ENCODE results near the gene ATL1. TPM values are rescaled to one million over a fixed set of nuclear protein-coding genes. Genes with fewer than 3 reads are reported as not detected.

ATL1 gene
- total and polyA plus RNA-seq, 2 of the 4 experiments (the other 2 are of a cell fraction): 6.0 to 12.2 TPM

GRCh38 chr14:50520947-50521815 is 38.8 kb upstream of the ATL1 start:
- Histone ChIP-seq H3K4ac (ENCODE audit: low read depth, low read length) (peak overlapping the region; percentile 21; the same call in 1 of the 2 replicates), H3K4me1 (ENCODE audit: control insufficient read depth, insufficient read depth, low read length) (peaks cover 12% of the 10 kb centered on the region; the same call in 1 of the 2 replicates), H3K27me3 (ENCODE audit: control insufficient read depth, insufficient read depth, low read length) (no peaks in the 10 kb centered on the region), H3K14ac (replicated peaks; ENCODE audit: low read depth, low read length) (no peak overlapping the region), H3K79me1 (ENCODE audit: low read depth in 1 of 2, low read length in 2 of 2) (peaks cover 8 to 58% of the 10 kb centered on the region in 2 experiments; a peak in 3 of 4 replicates), H4K8ac (ENCODE audit: low read depth in 2 of 2, low read length in 2 of 2) (no peak overlapping the region; a peak in 1 of 4 replicates), H3K9ac (ENCODE audit: low read depth, low read length) (no peak overlapping the region), H4K20me1 (ENCODE audit: insufficient read depth, low read length) (peaks cover 84% of the 10 kb centered on the region), H3K9me3 (ENCODE audit: control insufficient read depth, insufficient read depth, low read length) (no peaks in the 10 kb centered on the region), H3K56ac (ENCODE audit: extremely low read depth, insufficient read depth, low read length) (no peak overlapping the region), H3K18ac (ENCODE audit: low read depth, low read length) (peak overlapping the region; percentile 72; the same call in 1 of the 2 replicates), H2BK5ac (ENCODE audit: low read depth, low read length, poor library complexity, severe bottlenecking) (peak overlapping the region; percentile 79), H3K23ac (ENCODE audit: low read depth, low read length) (peak overlapping the region; percentile 41; the same call in 1 of the 2 replicates), H3K36me3 (ENCODE audit: control insufficient read depth, insufficient read depth, low read length) (peaks cover 8% of the 10 kb centered on the region), H2BK120ac (ENCODE audit: low read depth, low read length) (no peak overlapping the region), H3K9me1 (ENCODE audit: insufficient read depth, low read length) (peaks cover 9% of the 10 kb centered on the region), H4K91ac (ENCODE audit: insufficient read depth, low read depth, low read length) (no peak overlapping the region), H3K4me2 (ENCODE audit: low read depth, low read length) (peak overlapping the region; percentile 72; the same call in 1 of the 2 replicates), H3K4me3 (ENCODE audit: insufficient read depth, low read depth, low read length) (no peak overlapping the region), H2AK5ac (ENCODE audit: low read depth, low read length) (0 out of 2 replicates have a peak overlapping the region, but pooled peaks have one; percentile 10), H4K5ac (ENCODE audit: low read depth, low read length) (peak overlapping the region; percentile 37; the same call in 1 of the 2 replicates), H2BK20ac (ENCODE audit: low read depth, low read length) (peak overlapping the region; percentile 8; the same call in 1 of the 2 replicates), H2BK15ac (ENCODE audit: low read depth, low read length) (no peak overlapping the region), H3K27ac (ENCODE audit: insufficient read depth, low read length) (no peak overlapping the region), H2AFZ (replicated peaks; ENCODE audit: low read length, poor library complexity) (no peak overlapping the region), H2AK9ac (replicated peaks; ENCODE audit: low read depth, low read length, poor library complexity) (no peak overlapping the region)
- WGBS, 2 experiments (ENCODE audit: extremely low coverage in 2 of 2, insufficient read length in 1 of 2): 100% methylated on average over 1 of the region's 5 CpGs; no CpG with 5 or more reads in 1 of the 2 experiments
- POLR2A ChIA-PET (ENCODE audit: unreplicated experiment): no interaction called here
- ATAC-seq (ENCODE audit: low read depth) (peak; percentile 73), DNase-seq (peak; percentile 95)
- no TSS peak for BruUV-seq (replicated peaks)
- in situ Hi-C loops (cut with MboI; ENCODE audit: low sequenced_read_pairs) (loop anchor here (10.0 kb wide), 1 partner anchor 656 kb away; no protein-coding TSS in a partner anchor), intact Hi-C loops (cut with micrococcal nuclease) (loop anchor here (10.0 kb wide), 1 partner anchor 66 kb away; no protein-coding TSS in a partner anchor), dilution Hi-C loops (cut with HindIII; ENCODE audit: low sequenced_read_pairs, unreplicated experiment) (no loop called here)
- CTCF ChIA-PET: no interaction called here
- TF ChIP-seq FOS (IDR thresholded peaks at IDR 0.05; ENCODE audit: low read depth, low read length) (peak; percentile 93), BHLHE40 (IDR thresholded peaks at IDR 0.05; ENCODE audit: low read depth, low read length) (no peak), RAD21 (IDR thresholded peaks at IDR 0.05; ENCODE audit: low read length) (no peak), CTCF (conservative IDR thresholded peaks at IDR 0.05; ENCODE audit: low read depth, low read length) (no peak), RFX5 (IDR thresholded peaks at IDR 0.05; ENCODE audit: low read depth, low read length) (no peak), ELK1 (IDR thresholded peaks at IDR 0.05; ENCODE audit: borderline replicate concordance, low read depth, low read length) (no peak)

Data from IMR-90 (cell line).